SK-N-SH (cell line): ENCODE data around the gene CARS2.

ENCODE experiments used
- CTCF ChIP-seq: fragments of 200-600 bp; sonication (generic); IDR thresholded peaks from 2 replicates; pipeline ENCODE4 v1.6.1; 2017; ENCODE audit warnings: antibody characterized with exemption, mild to moderate bottlenecking, moderate library complexity
- GABPA ChIP-seq: IDR thresholded peaks from 2 replicates; pipeline ENCODE4 v1.4.0; 2012; ENCODE audit warnings: low read depth, mild to moderate bottlenecking
- NRF1 ChIP-seq: IDR thresholded peaks from 2 replicates; pipeline ENCODE4 v1.6.1; 2012; ENCODE audit warnings: low read depth, mild to moderate bottlenecking, low read length
- PBX3 ChIP-seq: IDR thresholded peaks from 2 replicates; pipeline ENCODE4; 2012
- POLR2AphosphoS5 ChIP-seq: IDR thresholded peaks from 2 replicates; pipeline ENCODE4 v1.6.1; 2012; ENCODE audit warnings: low read depth, low read length
- TCF12 ChIP-seq: IDR thresholded peaks from 2 replicates; pipeline ENCODE4 v1.4.0; 2012
- YY1 ChIP-seq: IDR thresholded peaks from 2 replicates; pipeline ENCODE4 v1.4.0; 2012; ENCODE audit warnings: low read depth, mild to moderate bottlenecking

GRCh38 chr13:110624766-110625756 is 80.9 kb downstream of the CARS2 start:
- TF ChIP-seq CTCF, result no peak
- TF ChIP-seq GABPA, result no peak
- TF ChIP-seq NRF1, result no peak
- no peak for TF ChIP-seq YY1
- no peak for TF ChIP-seq TCF12
- no peak for TF ChIP-seq PBX3
- TF ChIP-seq POLR2AphosphoS5, result no peak
